HG03108 (cell line): ENCODE results near the gene ARHGAP6.

ENCODE experiments used
- ATAC-seq: cut with Tn5 transposase; IDR thresholded peaks from one replicate; pipeline ENCODE4 v1.9.1; 2021; ENCODE audit warnings: moderate library complexity; ENCODE audit not compliant: unreplicated experiment

Gene ARHGAP6

GRCh38 chrX:11665168-11666111 is at the start of gene ARHGAP6:
TSS of gene ARHGAP6 (minus strand) at chrX:11665920. CDS start at chrX:11664828, 1,092 bp downstream.
- ATAC-seq: no peak

- ATAC-seq: no peak
These were observed 39.2 kb upstream of the ARHGAP6 start for GRCh38 chrX:11704725-11705495.

- ATAC-seq: no peak
These were observed 38.1 kb upstream of the ARHGAP6 start for GRCh38 chrX:11703855-11704254.

- ATAC-seq: no peak
These were observed 37.4 kb upstream of the ARHGAP6 start for GRCh38 chrX:11702965-11703631.

GRCh38 chrX:11702420-11702819 is 36.7 kb upstream of the ARHGAP6 start:
- ATAC-seq: no peak

- ATAC-seq: no peak
These were observed 33.0 kb upstream of the ARHGAP6 start for GRCh38 chrX:11698702-11699101.

- ATAC-seq: no peak
These were observed 22.5 kb upstream of the ARHGAP6 start for GRCh38 chrX:11688201-11688600.

GRCh38 chrX:11687157-11687556 is 21.4 kb upstream of the ARHGAP6 start:
- no peak for ATAC-seq

- no peak for ATAC-seq
These were observed 17.3 kb upstream of the ARHGAP6 start for GRCh38 chrX:11683057-11683456.

GRCh38 chrX:11678158-11678557 is 12.4 kb upstream of the ARHGAP6 start:
- no peak for ATAC-seq

- ATAC-seq: no peak
These were observed 6.5 kb upstream of the ARHGAP6 start for GRCh38 chrX:11672213-11672612.

GRCh38 chrX:11670316-11670715 is 4.6 kb upstream of the ARHGAP6 start:
- no peak for ATAC-seq

GRCh38 chrX:11666952-11667685 is 1.4 kb upstream of the ARHGAP6 start:
- no peak for ATAC-seq

GRCh38 chrX:11666164-11666563 is 444 bp upstream of the ARHGAP6 start:
- no peak for ATAC-seq

- ATAC-seq: no peak
These were observed 1.2 kb downstream of the ARHGAP6 start for GRCh38 chrX:11664211-11665167.

GRCh38 chrX:11663875-11664210 is 1.9 kb downstream of the ARHGAP6 start:
- no peak for ATAC-seq

GRCh38 chrX:11655282-11656015 is 10.3 kb downstream of the ARHGAP6 start:
- no peak for ATAC-seq

GRCh38 chrX:11648705-11649519 is 16.8 kb downstream of the ARHGAP6 start:
- no peak for ATAC-seq
